Cardiac muscle cell (in vitro differentiated cells and primary cell): Measurements from ENCODE around the gene GDPD4. TPM values are rescaled to one million over a fixed set of nuclear protein-coding genes. Genes with fewer than 3 reads are reported as not detected.

ENCODE experiments used
- DNase-seq, 2 donors: peaks; one replicate each; pipeline versions ENCODE4 v3.0.0 to v3.0.0-alpha.2; 2010 to 2017; ENCODE audit warnings: low read depth in 1 of 2, low spot score in 1 of 2
- H3K27ac ChIP-seq: fragments of 200-600 bp; sonication (generic); 2 replicates; pipeline ENCODE4 v1.5.1; 2016
- H3K27me3 ChIP-seq: fragments of 200-600 bp; sonication (generic); 2 replicates; pipeline ENCODE4 v1.6.0; 2016; ENCODE audit warnings: control low read depth
- H3K36me3 ChIP-seq: fragments of 200-600 bp; sonication (generic); 2 replicates; pipeline ENCODE4 v1.5.1; 2016; ENCODE audit warnings: control low read depth
- H3K4me1 ChIP-seq: fragments of 200-600 bp; sonication (generic); 2 replicates; pipeline ENCODE4 v1.8.1; 2017; ENCODE audit warnings: low read depth, mild to moderate bottlenecking, mixed run types
- H3K4me3 ChIP-seq: fragments of 200-600 bp; sonication (generic); 2 replicates; pipeline ENCODE4 v1.5.1; 2016; ENCODE audit warnings: mild to moderate bottlenecking
- H3K9me3 ChIP-seq: fragments of 200-600 bp; sonication (generic); 2 replicates; pipeline ENCODE4 v1.5.1; 2017; ENCODE audit warnings: low read depth, mild to moderate bottlenecking, control low read depth
- polyA plus RNA-seq: library from polyadenylated mRNA; unstranded; fragments of >200 nt; fragmentation: Nextera tagmentation; extraction: Ambion mirVana; gene quantifications from 2 replicates; pipeline ENCODE4 v1.2.1, GENCODE V29; 2016
- total RNA-seq: library from RNA; depleted of rRNA; stranded (reverse); fragments of >200 nt; gene quantifications from 2 replicates; pipeline ENCODE4 v1.2.3, GENCODE V29; 2016
- TF ChIP-seq, protein P1 (sequence below): IDR thresholded peaks from 2 replicates; pipeline ENCODE4 v1.5.1; 2012; ENCODE audit warnings: low read depth, mild to moderate bottlenecking, low read length

GDPD4 gene
- total and polyA plus RNA-seq, 2 experiments from 2014 or later: not detected

DNA sequence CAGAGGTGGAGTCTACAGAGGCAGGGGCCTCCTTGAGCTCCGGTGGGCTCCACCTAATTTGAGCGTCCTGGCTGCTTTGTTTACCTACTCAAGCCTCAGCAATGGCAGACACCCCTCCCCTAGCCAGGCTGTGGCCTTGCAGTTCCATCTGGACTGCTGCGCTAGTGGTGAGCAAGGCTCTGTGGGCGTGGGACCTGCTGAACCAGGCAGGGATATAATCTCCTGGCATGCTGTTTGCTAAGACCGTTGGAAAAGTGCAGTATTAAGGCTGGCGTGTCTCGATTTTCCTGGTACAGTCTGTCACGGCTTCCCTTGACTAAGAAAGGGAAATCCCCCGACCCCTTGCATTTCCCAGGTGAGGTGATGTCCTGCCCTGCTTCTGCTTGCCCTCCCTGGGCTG is 77.7 kb downstream of the GDPD4 start:
- no peaks in the 10 kb centered on the region for H3K9me3 ChIP-seq
- H3K27me3 ChIP-seq: no peaks in the 10 kb centered on the region
- TF ChIP-seq, protein P1, sequence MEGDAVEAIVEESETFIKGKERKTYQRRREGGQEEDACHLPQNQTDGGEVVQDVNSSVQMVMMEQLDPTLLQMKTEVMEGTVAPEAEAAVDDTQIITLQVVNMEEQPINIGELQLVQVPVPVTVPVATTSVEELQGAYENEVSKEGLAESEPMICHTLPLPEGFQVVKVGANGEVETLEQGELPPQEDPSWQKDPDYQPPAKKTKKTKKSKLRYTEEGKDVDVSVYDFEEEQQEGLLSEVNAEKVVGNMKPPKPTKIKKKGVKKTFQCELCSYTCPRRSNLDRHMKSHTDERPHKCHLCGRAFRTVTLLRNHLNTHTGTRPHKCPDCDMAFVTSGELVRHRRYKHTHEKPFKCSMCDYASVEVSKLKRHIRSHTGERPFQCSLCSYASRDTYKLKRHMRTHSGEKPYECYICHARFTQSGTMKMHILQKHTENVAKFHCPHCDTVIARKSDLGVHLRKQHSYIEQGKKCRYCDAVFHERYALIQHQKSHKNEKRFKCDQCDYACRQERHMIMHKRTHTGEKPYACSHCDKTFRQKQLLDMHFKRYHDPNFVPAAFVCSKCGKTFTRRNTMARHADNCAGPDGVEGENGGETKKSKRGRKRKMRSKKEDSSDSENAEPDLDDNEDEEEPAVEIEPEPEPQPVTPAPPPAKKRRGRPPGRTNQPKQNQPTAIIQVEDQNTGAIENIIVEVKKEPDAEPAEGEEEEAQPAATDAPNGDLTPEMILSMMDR: no peak
- H3K36me3 ChIP-seq: no peaks in the 10 kb centered on the region
- no peak for DNase-seq
- H3K4me1 ChIP-seq: no peaks in the 10 kb centered on the region
- no peak overlapping the region for H3K4me3 ChIP-seq
- H3K27ac ChIP-seq: no peak overlapping the region

DNA sequence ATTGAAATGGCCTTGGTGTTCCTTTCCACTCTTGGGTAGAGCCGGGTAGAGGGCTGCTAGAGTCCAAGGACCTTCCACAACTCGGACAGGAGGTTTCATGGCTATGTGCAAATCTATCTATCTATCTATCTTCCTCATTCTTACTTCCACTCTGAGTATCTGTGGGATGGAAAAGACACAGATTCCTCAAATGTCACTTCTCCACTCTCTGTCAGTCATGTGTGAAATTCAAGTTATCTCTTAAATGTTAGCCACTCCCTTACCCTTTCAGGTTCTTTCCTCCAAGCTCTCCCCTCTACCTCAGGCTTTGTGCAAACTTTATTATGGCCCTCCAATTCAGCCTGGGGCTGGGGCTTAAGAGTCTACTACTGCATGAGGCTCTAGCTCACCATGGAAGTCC is 84.3 kb downstream of the GDPD4 start:
- no peak for DNase-seq
- Histone ChIP-seq H3K9me3 (no peaks in the 10 kb centered on the region), H3K27me3 (no peaks in the 10 kb centered on the region), H3K4me1 (no peaks in the 10 kb centered on the region), H3K4me3 (no peak overlapping the region), H3K27ac (no peak overlapping the region), H3K36me3 (no peaks in the 10 kb centered on the region)
- TF ChIP-seq, protein P1: no peak

- DNase-seq: no peak
- Histone ChIP-seq H3K4me3 (no peak overlapping the region), H3K4me1 (no peaks in the 10 kb centered on the region), H3K9me3 (no peaks in the 10 kb centered on the region), H3K27ac (no peak overlapping the region), H3K36me3 (no peaks in the 10 kb centered on the region), H3K27me3 (no peaks in the 10 kb centered on the region)
- TF ChIP-seq, protein P1: no peak
These were observed 86.4 kb downstream of the GDPD4 start for GRCh38 chr11:77215106-77215505.

- Histone ChIP-seq H3K4me3 (no peak overlapping the region), H3K36me3 (no peaks in the 10 kb centered on the region), H3K4me1 (no peaks in the 10 kb centered on the region), H3K27ac (no peak overlapping the region), H3K27me3 (no peaks in the 10 kb centered on the region), H3K9me3 (no peaks in the 10 kb centered on the region)
- no peak for DNase-seq
- TF ChIP-seq, protein P1: no peak
These were observed 86.9 kb downstream of the GDPD4 start for GRCh38 chr11:77214557-77214956.

GRCh38 chr11:77213589-77214428 is 87.7 kb downstream of the GDPD4 start:
- no peaks in the 10 kb centered on the region for H3K36me3 ChIP-seq
- no peak overlapping the region for H3K27ac ChIP-seq
- H3K27me3 ChIP-seq: no peaks in the 10 kb centered on the region
- DNase-seq: no peak
- H3K4me1 ChIP-seq: no peaks in the 10 kb centered on the region
- TF ChIP-seq, protein P1: no peak
- H3K9me3 ChIP-seq: no peaks in the 10 kb centered on the region
- H3K4me3 ChIP-seq: no peak overlapping the region
